WTC11 (cell line): ENCODE data around the gene ZGPAT. TPM values are rescaled to one million over a fixed set of nuclear protein-coding genes. Genes with fewer than 3 reads are reported as not detected.

Source experiments
- ATAC-seq: fragments of 200-7000 bp; cut with Tn5 transposase; 2 replicates; pipeline ENCODE4 v1.10.0; 2021; ENCODE audit warnings: mild to moderate bottlenecking, moderate library complexity
- CTCF ChIA-PET: fragments of 300-600 bp; sonication (Branson Sonifier 250); formaldehyde crosslinking; loops from one replicate; lab custom pipeline; 2021; ENCODE audit warnings: antibody characterized with exemption; lab: Charles Lee
- POLR2A ChIA-PET: fragments of 350-600 bp; sonication (Branson Sonifier 250); formaldehyde crosslinking; loops from one replicate; lab custom pipeline; 2021; ENCODE audit warnings: antibody characterized with exemption; lab: Charles Lee
- DNase-seq: peaks from one replicate; pipeline ENCODE4 v3.0.0; 2021; ENCODE audit warnings: low spot score
- H3K27ac Mint-ChIP-seq: 2 replicates; pipeline ENCODE4 v1.8.0; 2021; ENCODE audit warnings: mixed read lengths
- H3K27me3 Mint-ChIP-seq: 2 replicates; pipeline ENCODE4 v1.8.0; 2021; ENCODE audit warnings: low read depth, mild to moderate bottlenecking, moderate library complexity, mixed read lengths
- H3K36me3 Mint-ChIP-seq: 2 replicates; pipeline ENCODE4 v1.8.0; 2021; ENCODE audit warnings: mixed read lengths
- H3K4me1 Mint-ChIP-seq: 2 replicates; pipeline ENCODE4 v1.8.0; 2022; ENCODE audit warnings: mixed read lengths
- H3K4me3 Mint-ChIP-seq: 2 replicates; pipeline ENCODE4 v1.8.0; 2021; ENCODE audit warnings: mild to moderate bottlenecking, moderate library complexity, mixed read lengths
- H3K9me3 Mint-ChIP-seq: 2 replicates; pipeline ENCODE4 v1.8.0; 2021; ENCODE audit warnings: mixed read lengths
- CREB1 ChIP-seq: sonication (generic); formaldehyde crosslinking; IDR thresholded peaks from 2 replicates; pipeline ENCODE4 v1.8.0; 2023; ENCODE audit warnings: mild to moderate bottlenecking, missing genetic modification reagents
- RORB ChIP-seq: fragments of 250-450 bp; sonication (Bioruptor Pico); IDR thresholded peaks from 2 replicates; pipeline ENCODE4 v1.9.0; 2021; ENCODE audit warnings: mild to moderate bottlenecking
- TP53 ChIP-seq: sonication (generic); formaldehyde crosslinking; IDR thresholded peaks from 2 replicates; pipeline ENCODE4 v1.8.1; 2023; ENCODE audit warnings: mild to moderate bottlenecking, missing genetic modification reagents
- total RNA-seq: library from RNA; stranded (reverse); gene quantifications from 3 replicates; pipeline ENCODE4 v1.2.3, GENCODE V29; 2021
- TF ChIP-seq, protein P1 (sequence below): sonication (generic); formaldehyde crosslinking; IDR thresholded peaks from 2 replicates; pipeline ENCODE4 v1.8.1; 2023; ENCODE audit warnings: mild to moderate bottlenecking, missing genetic modification reagents
- TF ChIP-seq, protein P2 (sequence below): sonication (generic); formaldehyde crosslinking; IDR thresholded peaks from 2 replicates; pipeline ENCODE4 v1.8.0; 2022; ENCODE audit warnings: missing genetic modification reagents
- TF ChIP-seq, protein P3 (sequence below): sonication (generic); formaldehyde crosslinking; IDR thresholded peaks from 2 replicates; pipeline ENCODE4 v1.8.0; 2022; ENCODE audit warnings: mild to moderate bottlenecking, missing genetic modification reagents
- TF ChIP-seq, protein P4 (sequence below): sonication (generic); formaldehyde crosslinking; IDR thresholded peaks from 2 replicates; pipeline ENCODE4 v1.8.0; 2022; ENCODE audit warnings: mild to moderate bottlenecking, missing genetic modification reagents
- TF ChIP-seq, protein P5 (sequence below): sonication (generic); formaldehyde crosslinking; IDR thresholded peaks from 2 replicates; pipeline ENCODE4 v1.8.1; 2022; ENCODE audit warnings: mild to moderate bottlenecking, missing genetic modification reagents, moderate library complexity, borderline replicate concordance
- TF ChIP-seq, protein P6 (sequence below): fragments of 250-450 bp; sonication (Bioruptor Pico); IDR thresholded peaks from 2 replicates; pipeline ENCODE4 v2.1.2; 2022; ENCODE audit warnings: mild to moderate bottlenecking, moderate library complexity

The ZGPAT gene
- total RNA-seq, 1 experiment from 2014 or later: 28.3 TPM

DNA sequence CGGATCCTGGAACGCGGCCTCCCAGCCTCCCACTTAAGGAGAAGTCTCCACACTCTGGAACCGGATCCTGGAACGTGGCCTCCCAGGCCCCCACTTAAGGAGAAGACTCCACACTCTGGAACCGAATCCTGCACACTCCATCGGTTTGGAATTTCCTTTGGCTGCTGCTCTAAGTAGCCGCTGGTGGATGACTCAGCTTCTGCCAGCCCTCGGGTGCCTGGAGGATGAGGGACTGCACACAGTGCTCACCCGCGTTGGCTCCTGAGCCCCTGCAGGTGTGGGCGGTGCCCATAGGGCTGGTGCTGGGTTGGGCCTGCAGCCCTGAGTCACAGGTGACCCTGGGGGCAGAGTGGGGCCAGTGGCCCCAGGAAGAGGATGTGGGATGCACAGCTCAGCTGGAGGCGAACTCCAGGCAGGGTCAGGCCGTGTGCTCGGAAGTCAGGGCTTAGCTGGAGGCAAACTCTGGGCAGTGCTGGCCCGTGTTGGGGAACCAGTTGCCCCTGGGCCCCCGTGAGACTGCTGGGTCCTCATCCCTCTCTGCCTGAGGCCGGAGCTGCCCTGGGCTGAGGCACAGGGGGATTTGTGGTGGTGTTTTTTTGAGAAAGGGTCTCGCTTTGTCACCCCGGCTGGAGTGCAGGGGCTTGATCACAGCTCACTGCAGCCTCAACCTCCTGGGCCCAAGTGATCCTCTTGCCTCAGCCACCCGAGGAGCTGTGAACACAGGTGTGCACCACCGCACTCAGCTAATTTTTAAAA, 25.3 kb upstream of the ZGPAT start:
- TF ChIP-seq, protein P1, sequence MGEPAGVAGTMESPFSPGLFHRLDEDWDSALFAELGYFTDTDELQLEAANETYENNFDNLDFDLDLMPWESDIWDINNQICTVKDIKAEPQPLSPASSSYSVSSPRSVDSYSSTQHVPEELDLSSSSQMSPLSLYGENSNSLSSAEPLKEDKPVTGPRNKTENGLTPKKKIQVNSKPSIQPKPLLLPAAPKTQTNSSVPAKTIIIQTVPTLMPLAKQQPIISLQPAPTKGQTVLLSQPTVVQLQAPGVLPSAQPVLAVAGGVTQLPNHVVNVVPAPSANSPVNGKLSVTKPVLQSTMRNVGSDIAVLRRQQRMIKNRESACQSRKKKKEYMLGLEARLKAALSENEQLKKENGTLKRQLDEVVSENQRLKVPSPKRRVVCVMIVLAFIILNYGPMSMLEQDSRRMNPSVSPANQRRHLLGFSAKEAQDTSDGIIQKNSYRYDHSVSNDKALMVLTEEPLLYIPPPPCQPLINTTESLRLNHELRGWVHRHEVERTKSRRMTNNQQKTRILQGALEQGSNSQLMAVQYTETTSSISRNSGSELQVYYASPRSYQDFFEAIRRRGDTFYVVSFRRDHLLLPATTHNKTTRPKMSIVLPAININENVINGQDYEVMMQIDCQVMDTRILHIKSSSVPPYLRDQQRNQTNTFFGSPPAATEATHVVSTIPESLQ (CRISPR knock-in tag): no peak
- TF ChIP-seq, protein P2, sequence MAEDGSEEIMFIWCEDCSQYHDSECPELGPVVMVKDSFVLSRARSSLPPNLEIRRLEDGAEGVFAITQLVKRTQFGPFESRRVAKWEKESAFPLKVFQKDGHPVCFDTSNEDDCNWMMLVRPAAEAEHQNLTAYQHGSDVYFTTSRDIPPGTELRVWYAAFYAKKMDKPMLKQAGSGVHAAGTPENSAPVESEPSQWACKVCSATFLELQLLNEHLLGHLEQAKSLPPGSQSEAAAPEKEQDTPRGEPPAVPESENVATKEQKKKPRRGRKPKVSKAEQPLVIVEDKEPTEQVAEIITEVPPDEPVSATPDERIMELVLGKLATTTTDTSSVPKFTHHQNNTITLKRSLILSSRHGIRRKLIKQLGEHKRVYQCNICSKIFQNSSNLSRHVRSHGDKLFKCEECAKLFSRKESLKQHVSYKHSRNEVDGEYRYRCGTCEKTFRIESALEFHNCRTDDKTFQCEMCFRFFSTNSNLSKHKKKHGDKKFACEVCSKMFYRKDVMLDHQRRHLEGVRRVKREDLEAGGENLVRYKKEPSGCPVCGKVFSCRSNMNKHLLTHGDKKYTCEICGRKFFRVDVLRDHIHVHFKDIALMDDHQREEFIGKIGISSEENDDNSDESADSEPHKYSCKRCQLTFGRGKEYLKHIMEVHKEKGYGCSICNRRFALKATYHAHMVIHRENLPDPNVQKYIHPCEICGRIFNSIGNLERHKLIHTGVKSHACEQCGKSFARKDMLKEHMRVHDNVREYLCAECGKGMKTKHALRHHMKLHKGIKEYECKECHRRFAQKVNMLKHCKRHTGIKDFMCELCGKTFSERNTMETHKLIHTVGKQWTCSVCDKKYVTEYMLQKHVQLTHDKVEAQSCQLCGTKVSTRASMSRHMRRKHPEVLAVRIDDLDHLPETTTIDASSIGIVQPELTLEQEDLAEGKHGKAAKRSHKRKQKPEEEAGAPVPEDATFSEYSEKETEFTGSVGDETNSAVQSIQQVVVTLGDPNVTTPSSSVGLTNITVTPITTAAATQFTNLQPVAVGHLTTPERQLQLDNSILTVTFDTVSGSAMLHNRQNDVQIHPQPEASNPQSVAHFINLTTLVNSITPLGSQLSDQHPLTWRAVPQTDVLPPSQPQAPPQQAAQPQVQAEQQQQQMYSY: 0 out of 2 replicates have a peak, but pooled peaks have one; percentile 22
- no peak for TF ChIP-seq CREB1
- TF ChIP-seq, protein P3, sequence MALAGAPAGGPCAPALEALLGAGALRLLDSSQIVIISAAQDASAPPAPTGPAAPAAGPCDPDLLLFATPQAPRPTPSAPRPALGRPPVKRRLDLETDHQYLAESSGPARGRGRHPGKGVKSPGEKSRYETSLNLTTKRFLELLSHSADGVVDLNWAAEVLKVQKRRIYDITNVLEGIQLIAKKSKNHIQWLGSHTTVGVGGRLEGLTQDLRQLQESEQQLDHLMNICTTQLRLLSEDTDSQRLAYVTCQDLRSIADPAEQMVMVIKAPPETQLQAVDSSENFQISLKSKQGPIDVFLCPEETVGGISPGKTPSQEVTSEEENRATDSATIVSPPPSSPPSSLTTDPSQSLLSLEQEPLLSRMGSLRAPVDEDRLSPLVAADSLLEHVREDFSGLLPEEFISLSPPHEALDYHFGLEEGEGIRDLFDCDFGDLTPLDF (CRISPR knock-in tag): no peak
- TF ChIP-seq, protein P4, sequence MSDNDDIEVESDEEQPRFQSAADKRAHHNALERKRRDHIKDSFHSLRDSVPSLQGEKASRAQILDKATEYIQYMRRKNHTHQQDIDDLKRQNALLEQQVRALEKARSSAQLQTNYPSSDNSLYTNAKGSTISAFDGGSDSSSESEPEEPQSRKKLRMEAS: no peak
- TF ChIP-seq, all 79 proteins: peak for 1
- no peaks in the 10 kb centered on the region; the same call in 1 of the 2 replicates for H3K36me3 Mint-ChIP-seq
- no peak for ATAC-seq
- no peak overlapping the region for H3K4me3 Mint-ChIP-seq
- no peak overlapping the region for H3K27ac Mint-ChIP-seq
- no peak for DNase-seq
- no peaks in the 10 kb centered on the region for H3K27me3 Mint-ChIP-seq
- ChIA-PET CTCF (interaction anchor here (1.0 to 1.3 kb wide), 2 partner anchors 40 to 144 kb away, joined by 4 to 5 read pairs; no protein-coding TSS in a partner anchor), POLR2A (interaction anchor here (0.6 kb wide), 2 partner anchors 111 to 470 kb away, joined by 3 to 4 read pairs; no protein-coding TSS in a partner anchor)
- no peaks in the 10 kb centered on the region for H3K9me3 Mint-ChIP-seq
- H3K4me1 Mint-ChIP-seq: no peaks in the 10 kb centered on the region

DNA sequence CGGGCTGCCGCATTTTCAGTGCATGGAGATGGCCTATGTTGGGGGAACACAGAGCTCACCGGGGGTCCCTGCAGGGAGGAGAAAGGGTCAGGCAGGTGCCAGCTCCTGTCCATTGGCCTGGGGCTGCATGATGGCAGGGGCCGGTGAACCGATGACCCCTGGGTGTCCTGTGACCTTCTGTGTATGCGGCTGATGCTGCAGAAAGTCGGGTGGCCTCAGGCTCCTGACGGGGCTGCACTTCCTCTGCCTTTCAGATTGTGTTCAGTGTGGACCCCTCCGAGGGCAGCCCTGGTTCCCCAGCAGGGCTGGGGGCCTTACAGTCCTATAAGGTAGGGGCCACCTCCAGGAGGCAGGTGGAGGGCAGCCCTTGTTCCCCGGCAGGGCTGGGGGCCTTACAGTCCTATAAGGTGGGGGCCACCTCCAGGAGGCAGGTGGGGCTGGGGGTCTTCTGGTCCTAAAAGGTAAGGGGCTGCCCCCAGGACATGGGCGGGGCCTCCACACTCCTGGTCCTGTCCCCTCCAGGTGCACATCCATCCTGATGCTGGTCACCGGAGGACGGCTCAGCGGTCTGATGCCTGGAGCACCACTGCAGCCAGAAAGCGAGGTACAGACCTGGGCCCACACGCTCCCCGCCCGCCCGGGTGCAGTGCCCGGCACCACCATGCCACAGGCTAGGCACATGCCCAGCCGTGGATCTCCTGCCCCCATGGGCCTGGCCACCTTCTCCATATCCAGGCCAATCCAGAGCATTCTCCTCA, 22.4 kb upstream of the ZGPAT start:
- TF ChIP-seq TP53 (CRISPR knock-in tag): no peak
- TF ChIP-seq RORB (CRISPR knock-in tag): no peak
- TF ChIP-seq, protein P5, sequence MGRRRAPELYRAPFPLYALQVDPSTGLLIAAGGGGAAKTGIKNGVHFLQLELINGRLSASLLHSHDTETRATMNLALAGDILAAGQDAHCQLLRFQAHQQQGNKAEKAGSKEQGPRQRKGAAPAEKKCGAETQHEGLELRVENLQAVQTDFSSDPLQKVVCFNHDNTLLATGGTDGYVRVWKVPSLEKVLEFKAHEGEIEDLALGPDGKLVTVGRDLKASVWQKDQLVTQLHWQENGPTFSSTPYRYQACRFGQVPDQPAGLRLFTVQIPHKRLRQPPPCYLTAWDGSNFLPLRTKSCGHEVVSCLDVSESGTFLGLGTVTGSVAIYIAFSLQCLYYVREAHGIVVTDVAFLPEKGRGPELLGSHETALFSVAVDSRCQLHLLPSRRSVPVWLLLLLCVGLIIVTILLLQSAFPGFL (CRISPR knock-in tag): no peak
- TF ChIP-seq, protein P6, sequence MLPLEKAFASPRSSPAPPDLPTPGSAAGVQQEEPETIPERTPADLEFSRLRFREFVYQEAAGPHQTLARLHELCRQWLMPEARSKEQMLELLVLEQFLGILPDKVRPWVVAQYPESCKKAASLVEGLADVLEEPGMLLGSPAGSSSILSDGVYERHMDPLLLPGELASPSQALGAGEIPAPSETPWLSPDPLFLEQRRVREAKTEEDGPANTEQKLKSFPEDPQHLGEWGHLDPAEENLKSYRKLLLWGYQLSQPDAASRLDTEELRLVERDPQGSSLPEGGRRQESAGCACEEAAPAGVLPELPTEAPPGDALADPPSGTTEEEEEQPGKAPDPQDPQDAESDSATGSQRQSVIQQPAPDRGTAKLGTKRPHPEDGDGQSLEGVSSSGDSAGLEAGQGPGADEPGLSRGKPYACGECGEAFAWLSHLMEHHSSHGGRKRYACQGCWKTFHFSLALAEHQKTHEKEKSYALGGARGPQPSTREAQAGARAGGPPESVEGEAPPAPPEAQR (CRISPR knock-in tag): no peak
- TF ChIP-seq, protein P2: no peak
- CTCF ChIA-PET: no interaction called here

More for the DNA sequence above, 22.4 kb upstream of the ZGPAT start:
- POLR2A ChIA-PET: no interaction called here
- H3K27me3 Mint-ChIP-seq: no peaks in the 10 kb centered on the region
- no peaks in the 10 kb centered on the region for H3K36me3 Mint-ChIP-seq
- ATAC-seq (no peak), DNase-seq (no peak)
- no peaks in the 10 kb centered on the region for H3K4me1 Mint-ChIP-seq
- no peak overlapping the region for H3K4me3 Mint-ChIP-seq
- H3K27ac Mint-ChIP-seq: no peak overlapping the region
- no peaks in the 10 kb centered on the region for H3K9me3 Mint-ChIP-seq
